A549 (cell line): ENCODE measurements around the gene ARHGEF11. TPM values are rescaled to one million over a fixed set of nuclear protein-coding genes. Genes with fewer than 3 reads are reported as not detected.
A peak's percentile ranks its signal among the peaks of the same experiment; 100 is the strongest.

Source experiments
- ATAC-seq, 2 experiments: fragments of 200-7000 bp in 1 of 2; fragments of >200 bp in 1 of 2; cut with Nextera tagmentation in 1 of 2; cut with Tn5 transposase in 1 of 2; 3 replicates each; pipeline versions ENCODE4 v1.8.0 to v1.9.1; 2018 to 2020; ENCODE audit warnings: mild to moderate bottlenecking in 1 of 2, moderate library complexity in 1 of 2
- CTCF ChIA-PET: fragments of 300-600 bp; sonication (Branson Sonifier 250); formaldehyde crosslinking; extraction: SDS; loops from one replicate; lab custom pipeline; 2021; ENCODE audit warnings: antibody characterized with exemption, inconsistent platforms; lab: Yijun Ruan, JAX
- POLR2A ChIA-PET: fragments of 350-600 bp; formaldehyde crosslinking; extraction: SDS; loops from one replicate; lab custom pipeline; 2021; ENCODE audit warnings: antibody characterized with exemption, inconsistent platforms; lab: Yijun Ruan, JAX
- DNase-seq, 2 experiments: peaks; one replicate each; pipeline versions ENCODE4 v3.0.0 to v3.0.0-alpha.2; 2011 to 2016; ENCODE audit warnings: low read depth in 1 of 2, low spot score in 1 of 2
- FAIRE-seq: peaks from 2 replicates; lab custom pipeline; 2011; peaks lifted over from hg19 to GRCh38; lab: Jason Lieb, UNC
- H3K27ac ChIP-seq, 2 experiments: fragments of >200 bp; sonication (Bioruptor Twin); formaldehyde crosslinking; 3 replicates each; pipeline ENCODE4 v1.5.1; 2016 to 2017
- H3K4me1 ChIP-seq: fragments of >200 bp; sonication (Bioruptor Twin); formaldehyde crosslinking; 3 replicates; pipeline ENCODE4 v1.6.1; 2016
- H3K4me2 ChIP-seq: fragments of >200 bp; sonication (Bioruptor Twin); formaldehyde crosslinking; 3 replicates; pipeline ENCODE4 v1.6.1; 2016
- H3K4me3 ChIP-seq: fragments of >200 bp; sonication (Bioruptor Twin); formaldehyde crosslinking; 3 replicates; pipeline ENCODE4 v1.5.1; 2016
- H3K9me3 ChIP-seq: fragments of >200 bp; sonication (Bioruptor Twin); formaldehyde crosslinking; 3 replicates; pipeline ENCODE4 v1.6.1; 2016
- ATOH8 ChIP-seq: fragments of 250-450 bp; sonication (Bioruptor Pico); IDR thresholded peaks from 2 replicates; pipeline ENCODE4 v1.5.0; 2020; ENCODE audit warnings: low read depth, mild to moderate bottlenecking, moderate library complexity
- CTCF ChIP-seq: fragments of >200 bp; sonication (Bioruptor Twin); formaldehyde crosslinking; IDR thresholded peaks from 3 replicates; pipeline ENCODE4 v1.5.1; 2016
- E2F6 ChIP-seq: IDR thresholded peaks from 2 replicates; pipeline ENCODE4 v1.6.1; 2012; ENCODE audit warnings: low read depth, borderline replicate concordance
- EP300 ChIP-seq, 2 experiments: fragments of >200 bp; sonication (Bioruptor Twin); formaldehyde crosslinking; IDR thresholded peaks; 2 replicates in 1 of 2; 3 replicates in 1 of 2; pipeline ENCODE4 v1.6.1; 2016 to 2017
- FOSL2 ChIP-seq, 2 experiments: fragments of 450-650 bp in 1 of 2; fragments of >200 bp in 1 of 2; sonication (Bioruptor Twin) in 1 of 2; formaldehyde crosslinking; IDR thresholded peaks; 2 replicates each; pipeline versions ENCODE4 v1.5.0 to v1.6.1; 2016 to 2020; ENCODE audit warnings: mild to moderate bottlenecking in 1 of 2, moderate library complexity in 1 of 2
- MAX ChIP-seq: IDR thresholded peaks from 2 replicates; pipeline ENCODE4 v1.6.1; 2012
- MAZ ChIP-seq: fragments of 150-350 bp; IDR thresholded peaks from 2 replicates; pipeline ENCODE4 v1.6.1; 2014; ENCODE audit warnings: antibody characterized with exemption, low read depth, low read length, borderline replicate concordance
- MYC ChIP-seq: IDR thresholded peaks from 2 replicates; pipeline ENCODE4 v1.6.1; 2012; ENCODE audit warnings: mild to moderate bottlenecking, inconsistent platforms, low read length, improper control_type of control experiment, borderline replicate concordance
- POLR2A ChIP-seq: IDR thresholded peaks from 2 replicates; pipeline ENCODE4 v1.6.1; 2012; ENCODE audit warnings: mild to moderate bottlenecking, low read length
- RAD21 ChIP-seq, 2 experiments: fragments of >200 bp in 1 of 2; sonication (Bioruptor Twin) in 1 of 2; formaldehyde crosslinking in 1 of 2; IDR thresholded peaks in 1 of 2; conservative IDR thresholded peaks in 1 of 2; 2 replicates in 1 of 2; 3 replicates in 1 of 2; pipeline ENCODE4 v1.6.1; 2012 to 2018; ENCODE audit warnings: inconsistent platforms in 1 of 2
- RCOR1 ChIP-seq: fragments of 150-350 bp; IDR thresholded peaks from 2 replicates; pipeline ENCODE4 v1.6.1; 2014; ENCODE audit warnings: antibody characterized with exemption, low read length, low read depth
- RFX5 ChIP-seq: fragments of 450-650 bp; IDR thresholded peaks from 2 replicates; pipeline ENCODE4 v1.7.1; 2014; ENCODE audit warnings: antibody characterized with exemption, mild to moderate bottlenecking, moderate library complexity
- SMC3 ChIP-seq: fragments of >200 bp; sonication (Bioruptor Twin); formaldehyde crosslinking; IDR thresholded peaks from 3 replicates; pipeline ENCODE4 v1.6.1; 2018; ENCODE audit warnings: inconsistent platforms
- ZC3H11A ChIP-seq: fragments of 450-650 bp; IDR thresholded peaks from 2 replicates; pipeline ENCODE4 v1.6.1; 2014; ENCODE audit warnings: antibody characterized with exemption, mild to moderate bottlenecking
- ZFP36 ChIP-seq: fragments of 450-650 bp; IDR thresholded peaks from 2 replicates; pipeline ENCODE4 v1.6.1; 2014; ENCODE audit warnings: borderline replicate concordance; ENCODE audit not compliant: partially characterized antibody
- ZNF302 ChIP-seq: fragments of 250-450 bp; sonication (Bioruptor Pico); IDR thresholded peaks from 2 replicates; pipeline ENCODE4 v1.9.0; 2021; ENCODE audit warnings: inconsistent platforms, mild to moderate bottlenecking, moderate library complexity
- WGBS: methylation state at CpG from one replicate; pipeline ENCODE4 v1.1.6; 2017; ENCODE audit errors: missing lambda C conversion rate; 5-methylcytosine and 5-hydroxymethylcytosine counted together
- polyA plus RNA-seq, 4 experiments: library from polyadenylated mRNA; depleted of rRNA in 3 of 4; stranded (reverse); fragments of >200 nt; fragmentation: RNase III in 1 of 4; extraction: RNeasy Plus Mini Kit Qiagen cat#74134 plus additional on column Dnase treatment in 1 of 4; gene quantifications; 2 replicates in 3 of 4; 3 replicates in 1 of 4; pipeline ENCODE4 v1.2.3, GENCODE V29; 2011 to 2017

ARHGEF11 gene
- polyA plus RNA-seq, 2 of the 4 experiments (the other 2 are of a cell fraction), result 15.7 to 17.1 TPM

GRCh38 chr1:156920233-156921052 is 125.1 kb downstream of the ARHGEF11 start, which contains the start of gene LRRC71:
Gene LRRC71 (plus strand): TSS chr1:156920632. CDS start chr1:156920804, 172 bp downstream.
- DNase-seq, result peak; percentile 79 to 90
- peak; percentile 87 to 97 for ATAC-seq
- peak within 1 kb of the TSS; percentile 29 for H3K4me3 ChIP-seq
- H3K4me2 ChIP-seq, result peak within 1 kb of the TSS; percentile 91
- CTCF ChIA-PET, result interaction anchor here (0.6 to 11.4 kb wide), 39 partner anchors 8 to 296 kb away, joined by 3 to 341 read pairs (median 4); partner anchors contain the start of genes INSRR, NES, NTRK1 and PEAR1
- TF ChIP-seq ATOH8 (CRISPR knock-in tag), result no peak
- TF ChIP-seq MAZ, result 0 out of 2 replicates have a peak, but pooled peaks have one; percentile 64
- TF ChIP-seq POLR2A, result peak; percentile 20; the same call in 1 of the 2 replicates
- TF ChIP-seq SMC3, result peak; percentile 90
- peak; percentile 65 for TF ChIP-seq MYC
- TF ChIP-seq MAX, result peak; percentile 87
- no peak for TF ChIP-seq RCOR1
- TF ChIP-seq E2F6, result peak; percentile 59
- TF ChIP-seq CTCF, result peak; percentile 94
- TF ChIP-seq RFX5, result peak; percentile 43; the same call in 1 of the 2 replicates
- peak; percentile 89 to 97 for TF ChIP-seq RAD21 (conservative IDR thresholded peaks at IDR 0.05 in 1 of 2, IDR thresholded peaks at IDR 0.05 in 1 of 2)
- TF ChIP-seq ZC3H11A, result no peak
- H3K27ac ChIP-seq, result peak within 1 kb of the TSS; percentile 65 to 86
- H3K9me3 ChIP-seq, result no peaks in the 10 kb centered on the region
- peaks cover 10% of the 10 kb centered on the region for H3K4me1 ChIP-seq
- POLR2A ChIA-PET, result no interaction called here
- 35% methylated on average over 41 of the region's 71 CpGs for WGBS
- FAIRE-seq, result no peak

GRCh38 chr1:156914440-156914856 is 131.1 kb downstream of the ARHGEF11 start:
- no peaks in the 10 kb centered on the region for H3K9me3 ChIP-seq
- TF ChIP-seq ZFP36 (no peak), FOSL2 (IDR thresholded peaks at IDR 0.05) (no peak), FOSL2 (CRISPR knock-in tag; IDR thresholded peaks at IDR 0.05) (0 out of 2 replicates have a peak, but pooled peaks have one; percentile 4), ZNF302 (no peak), RFX5 (no peak)
- ChIA-PET POLR2A (no interaction called here), CTCF (interaction anchor here (0.7 to 6.7 kb wide), 6 partner anchors 8 to 82 kb away, joined by 3 to 102 read pairs (median 14); partner anchors contain the start of gene PEAR1)
- WGBS, result 81% methylated on average over 9 of the region's 9 CpGs
- H3K4me3 ChIP-seq, result no peak overlapping the region
- DNase-seq (no peak), ATAC-seq (no peak), FAIRE-seq (no peak)
- H3K27ac ChIP-seq, result no peak overlapping the region
- H3K4me1 ChIP-seq, result peaks cover 7% of the 10 kb centered on the region; the same call in 1 of the 3 replicates
- no peak overlapping the region for H3K4me2 ChIP-seq

GRCh38 chr1:156913809-156914387 is 131.6 kb downstream of the ARHGEF11 start:
- FAIRE-seq (no peak), ATAC-seq (no peak), DNase-seq (no peak)
- no peak overlapping the region for H3K4me3 ChIP-seq
- H3K9me3 ChIP-seq, result no peaks in the 10 kb centered on the region
- ChIA-PET POLR2A (no interaction called here), CTCF (interaction anchor here (0.7 to 6.7 kb wide), 10 partner anchors 9 to 225 kb away, joined by 3 to 102 read pairs (median 6); partner anchors contain the start of genes INSRR, NTRK1 and PEAR1)
- H3K4me1 ChIP-seq, result peaks cover 7% of the 10 kb centered on the region; the same call in 1 of the 3 replicates
- 86% methylated on average over 13 of the region's 13 CpGs for WGBS
- no peak overlapping the region for H3K4me2 ChIP-seq
- no peak overlapping the region for H3K27ac ChIP-seq
- TF ChIP-seq MAX (no peak), RAD21 (conservative IDR thresholded peaks at IDR 0.05 in 1 of 2, IDR thresholded peaks at IDR 0.05 in 1 of 2) (no peak), EP300 (IDR thresholded peaks at IDR 0.05) (no peak)
